PFSK-1 (cell line): ENCODE measurements around the gene WDR70.

Experiments used
- POLR2AphosphoS5 ChIP-seq: IDR thresholded peaks from 2 replicates; pipeline ENCODE4 v1.6.1; 2012; ENCODE audit warnings: low read depth, mild to moderate bottlenecking, control low read depth, low read length, moderate library complexity
- SIN3A ChIP-seq: IDR thresholded peaks from 2 replicates; pipeline ENCODE4 v1.6.1; 2012; ENCODE audit warnings: mild to moderate bottlenecking, low read length, moderate library complexity, borderline replicate concordance; ENCODE audit not compliant: insufficient read depth
- TAF1 ChIP-seq: IDR thresholded peaks from 2 replicates; pipeline ENCODE4 v1.6.1; 2012; ENCODE audit warnings: low read length, control low read depth, borderline replicate concordance; ENCODE audit not compliant: insufficient read depth

DNA sequence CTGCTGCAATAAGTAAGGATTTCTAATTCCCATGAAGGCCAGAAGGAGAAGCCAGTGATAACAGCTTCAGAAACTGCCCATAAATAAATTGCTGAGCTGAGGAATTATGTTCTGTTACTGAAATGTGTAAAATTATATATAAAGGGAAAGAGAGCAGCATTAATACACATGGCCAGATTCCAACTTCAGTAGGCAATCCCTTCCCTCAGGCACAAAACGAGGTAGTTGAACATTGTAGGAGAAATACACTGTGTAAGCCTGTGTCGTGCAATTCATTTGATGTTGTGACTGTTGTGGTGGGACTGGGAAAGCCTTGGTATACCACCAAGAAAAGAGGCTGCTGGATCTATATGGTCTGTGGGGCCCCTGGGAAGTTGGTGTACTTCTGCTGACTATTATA lies 192.9 kb downstream of the WDR70 start:
- TF ChIP-seq POLR2AphosphoS5 (no peak), SIN3A (no peak), TAF1 (no peak)
